Loucy (cell line): Measurements from ENCODE around the gene ABCF3.

Experiments
- H2AFZ ChIP-seq: fragments of 200-600 bp; sonication (generic); 2 replicates; pipeline ENCODE4 v1.6.0; 2016; ENCODE audit warnings: antibody characterized with exemption, mild to moderate bottlenecking, low read length, moderate library complexity
- H3F3A ChIP-seq: fragments of 200-600 bp; 2 replicates; pipeline ENCODE4 v1.6.0; 2016; ENCODE audit warnings: antibody characterized with exemption, low read depth, mild to moderate bottlenecking
- H3K27me3 ChIP-seq: fragments of 200-600 bp; sonication (generic); 2 replicates; pipeline ENCODE4 v1.6.1; 2014; ENCODE audit warnings: low read length, mild to moderate bottlenecking; ENCODE audit not compliant: insufficient read depth, poor library complexity, severe bottlenecking
- H3K36me3 ChIP-seq: fragments of 200-600 bp; sonication (generic); 2 replicates; pipeline ENCODE4 v1.6.1; 2016; ENCODE audit warnings: low read length; ENCODE audit not compliant: insufficient read depth
- H3K4me1 ChIP-seq: fragments of 200-600 bp; sonication (generic); 2 replicates; pipeline ENCODE4 v1.5.1; 2014; ENCODE audit warnings: low read length, mild to moderate bottlenecking; ENCODE audit not compliant: insufficient read depth, poor library complexity, severe bottlenecking
- H3K4me2 ChIP-seq: fragments of 200-600 bp; sonication (generic); 2 replicates; pipeline ENCODE4 v1.6.0; 2014; ENCODE audit warnings: antibody characterized with exemption, low read length, low read depth, mild to moderate bottlenecking; ENCODE audit not compliant: poor library complexity, severe bottlenecking
- H3K4me3 ChIP-seq: fragments of 200-600 bp; sonication (generic); 2 replicates; pipeline ENCODE4 v1.5.1; 2014; ENCODE audit warnings: low read length, mild to moderate bottlenecking, mixed read lengths; ENCODE audit not compliant: poor library complexity, severe bottlenecking
- H3K79me2 ChIP-seq: fragments of 200-600 bp; sonication (generic); 2 replicates; pipeline ENCODE4 v1.6.1; 2014; ENCODE audit warnings: low read length; ENCODE audit not compliant: insufficient read depth
- H3K9ac ChIP-seq: fragments of 200-600 bp; sonication (generic); 2 replicates; pipeline ENCODE4 v1.6.0; 2014; ENCODE audit warnings: mild to moderate bottlenecking, low read depth, low read length, moderate library complexity; ENCODE audit not compliant: poor library complexity, severe bottlenecking
- H3K9me2 ChIP-seq: fragments of 200-600 bp; sonication (generic); replicated peaks from 2 replicates; pipeline ENCODE4 v1.6.1; 2016; ENCODE audit warnings: low read depth, low read length, mixed read lengths
- H3K9me3 ChIP-seq: fragments of 200-600 bp; sonication (generic); 2 replicates; pipeline ENCODE4 v1.6.1; 2014; ENCODE audit warnings: mild to moderate bottlenecking, antibody characterized with exemption, low read length, low read depth; ENCODE audit not compliant: insufficient read depth
- H4K20me1 ChIP-seq: fragments of 200-600 bp; sonication (generic); 2 replicates; pipeline ENCODE4 v1.6.0; 2014; ENCODE audit warnings: antibody characterized with exemption, low read length, mild to moderate bottlenecking; ENCODE audit not compliant: insufficient read depth, poor library complexity, severe bottlenecking
- EZH2phosphoT487 ChIP-seq: fragments of 200-600 bp; IDR thresholded peaks from 2 replicates; pipeline ENCODE4 v1.6.1; 2018; ENCODE audit warnings: antibody characterized with exemption, mild to moderate bottlenecking, moderate library complexity, borderline replicate concordance
- TF ChIP-seq, protein P1 (sequence below): fragments of 200-600 bp; sonication (generic); conservative IDR thresholded peaks from 2 replicates; pipeline ENCODE4 v1.5.1; 2014; ENCODE audit warnings: mild to moderate bottlenecking, antibody characterized with exemption, low read length

The ABCF3 gene

DNA sequence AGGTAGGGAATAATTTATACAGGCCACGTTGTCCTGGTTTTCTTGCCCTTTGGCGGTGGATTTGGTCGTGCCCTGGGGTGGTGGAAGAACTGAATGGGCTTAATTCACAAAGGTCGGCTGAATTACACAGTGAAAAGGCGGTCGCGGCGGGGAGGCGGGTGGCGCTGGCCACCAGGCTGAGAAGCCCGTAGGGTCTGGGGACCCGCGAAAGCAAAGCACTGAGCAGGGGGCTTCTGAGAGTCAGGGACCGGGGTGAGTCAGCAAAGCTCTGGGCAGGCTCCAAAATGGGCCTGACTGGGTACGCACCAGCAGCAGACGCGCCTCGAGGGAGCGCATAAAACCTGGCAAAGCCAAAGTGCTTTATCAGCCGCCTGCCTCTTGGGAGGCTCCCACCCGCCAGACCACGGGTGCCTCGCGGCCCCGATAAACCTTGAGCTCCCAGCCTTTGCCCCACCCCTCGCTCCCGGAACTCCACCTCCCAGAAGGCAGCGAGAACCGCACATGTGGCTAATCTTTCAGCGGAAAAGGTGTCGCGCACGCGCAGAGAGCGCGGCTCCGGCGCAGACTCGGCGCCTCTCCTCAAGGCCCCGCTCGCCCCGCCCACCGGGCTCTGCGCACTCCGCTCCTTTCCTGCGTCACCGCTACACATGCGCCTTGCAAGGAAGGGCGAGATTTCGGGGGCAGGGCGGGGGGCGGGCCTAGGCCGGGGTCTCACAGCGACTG, 377 bp upstream of the ABCF3 start:
- Histone ChIP-seq H2AFZ (peak overlapping the region; percentile 66), H3K27me3 (no peaks in the 10 kb centered on the region), H3F3A (no peaks in the 10 kb centered on the region), H3K9me2 (no peaks in the 10 kb centered on the region), H4K20me1 (peaks cover 13% of the 10 kb centered on the region), H3K4me3 (peak overlapping the region; percentile 95), H3K36me3 (peaks cover 50% of the 10 kb centered on the region; the same call in 1 of the 2 replicates), H3K79me2 (peaks cover 45% of the 10 kb centered on the region), H3K9ac (peak overlapping the region; percentile 83), H3K4me2 (peak overlapping the region; percentile 80), H3K4me1 (peaks cover 19% of the 10 kb centered on the region), H3K9me3 (no peaks in the 10 kb centered on the region)
- no peak for TF ChIP-seq EZH2phosphoT487
- TF ChIP-seq, protein P1, sequence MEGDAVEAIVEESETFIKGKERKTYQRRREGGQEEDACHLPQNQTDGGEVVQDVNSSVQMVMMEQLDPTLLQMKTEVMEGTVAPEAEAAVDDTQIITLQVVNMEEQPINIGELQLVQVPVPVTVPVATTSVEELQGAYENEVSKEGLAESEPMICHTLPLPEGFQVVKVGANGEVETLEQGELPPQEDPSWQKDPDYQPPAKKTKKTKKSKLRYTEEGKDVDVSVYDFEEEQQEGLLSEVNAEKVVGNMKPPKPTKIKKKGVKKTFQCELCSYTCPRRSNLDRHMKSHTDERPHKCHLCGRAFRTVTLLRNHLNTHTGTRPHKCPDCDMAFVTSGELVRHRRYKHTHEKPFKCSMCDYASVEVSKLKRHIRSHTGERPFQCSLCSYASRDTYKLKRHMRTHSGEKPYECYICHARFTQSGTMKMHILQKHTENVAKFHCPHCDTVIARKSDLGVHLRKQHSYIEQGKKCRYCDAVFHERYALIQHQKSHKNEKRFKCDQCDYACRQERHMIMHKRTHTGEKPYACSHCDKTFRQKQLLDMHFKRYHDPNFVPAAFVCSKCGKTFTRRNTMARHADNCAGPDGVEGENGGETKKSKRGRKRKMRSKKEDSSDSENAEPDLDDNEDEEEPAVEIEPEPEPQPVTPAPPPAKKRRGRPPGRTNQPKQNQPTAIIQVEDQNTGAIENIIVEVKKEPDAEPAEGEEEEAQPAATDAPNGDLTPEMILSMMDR, result no peak

DNA sequence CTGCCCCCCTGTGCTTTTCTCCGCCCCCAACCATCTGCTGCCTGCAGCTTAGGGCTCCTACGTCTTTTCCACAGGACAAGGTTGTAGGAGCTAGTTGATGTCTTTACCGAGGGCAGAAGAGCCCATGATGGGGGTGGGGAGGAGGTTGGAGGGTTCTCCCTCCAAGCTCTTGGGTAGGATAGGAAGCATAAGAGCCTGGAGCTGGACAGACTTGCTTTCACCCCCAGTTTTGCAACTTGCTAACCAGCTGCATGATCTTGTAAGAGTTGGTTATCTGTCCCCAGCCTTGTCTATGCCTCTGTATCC, 856 bp downstream of the ABCF3 start:
- peak overlapping the region; percentile 86 for H3K4me2 ChIP-seq
- H3K9me3 ChIP-seq, result no peaks in the 10 kb centered on the region
- H3K4me1 ChIP-seq, result peaks cover 19% of the 10 kb centered on the region
- no peak for TF ChIP-seq EZH2phosphoT487
- TF ChIP-seq, protein P1, result no peak
- peaks cover 13% of the 10 kb centered on the region for H4K20me1 ChIP-seq
- H3K9me2 ChIP-seq, result no peaks in the 10 kb centered on the region
- H3K27me3 ChIP-seq, result no peaks in the 10 kb centered on the region
- H3K36me3 ChIP-seq, result peaks cover 47% of the 10 kb centered on the region; the same call in 1 of the 2 replicates
- H3K79me2 ChIP-seq, result peaks cover 49% of the 10 kb centered on the region
- peak overlapping the region; percentile 95 for H3K4me3 ChIP-seq
- peak overlapping the region; percentile 83 for H3K9ac ChIP-seq
- H2AFZ ChIP-seq, result no peak overlapping the region
- no peaks in the 10 kb centered on the region for H3F3A ChIP-seq

DNA sequence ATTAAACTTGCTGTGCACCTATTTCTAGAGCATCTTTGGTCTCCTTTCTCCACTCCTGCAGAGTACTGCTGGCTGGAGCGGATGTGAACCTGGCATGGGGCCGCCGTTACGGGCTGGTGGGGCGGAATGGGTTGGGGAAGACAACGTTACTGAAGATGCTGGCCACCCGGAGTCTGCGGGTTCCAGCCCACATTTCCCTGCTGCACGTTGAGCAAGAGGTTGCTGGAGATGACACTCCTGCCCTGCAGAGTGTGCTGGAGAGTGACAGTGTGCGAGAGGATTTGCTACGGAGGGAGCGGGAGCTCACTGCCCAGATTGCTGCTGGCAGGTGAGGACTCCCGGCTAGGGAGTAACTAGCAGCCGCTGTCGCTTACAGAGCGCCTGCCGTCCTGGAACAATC, 2.1 kb downstream of the ABCF3 start:
- Histone ChIP-seq H2AFZ (no peak overlapping the region), H3K4me3 (peak overlapping the region; percentile 95), H3K9ac (no peak overlapping the region), H3K79me2 (peaks cover 49% of the 10 kb centered on the region), H3K36me3 (peaks cover 47% of the 10 kb centered on the region; the same call in 1 of the 2 replicates), H4K20me1 (peaks cover 13% of the 10 kb centered on the region), H3K4me2 (peak overlapping the region; percentile 86), H3K9me2 (no peaks in the 10 kb centered on the region), H3K4me1 (peaks cover 19% of the 10 kb centered on the region), H3F3A (no peaks in the 10 kb centered on the region), H3K27me3 (no peaks in the 10 kb centered on the region), H3K9me3 (no peaks in the 10 kb centered on the region)
- TF ChIP-seq EZH2phosphoT487, result no peak
- TF ChIP-seq, protein P1, result no peak
